GM13977 (cell line): ENCODE results near the gene TMEM215.

Experiments used
- DNase-seq: peaks from one replicate; pipeline ENCODE4 v3.0.0; 2012; ENCODE audit warnings: low spot score
- in situ Hi-C: fragments of 300-500 bp; cut with MboI; formaldehyde crosslinking; loops from one replicate; pipeline ENCODE4 v1.12.0; 2022; ENCODE audit warnings: low sequenced_read_pairs, low pct_unique_long_range_greater_than_20kb, mixed read lengths, inconsistent platforms; ENCODE audit not compliant: unreplicated experiment
- TF ChIP-seq, protein P1 (sequence below): IDR thresholded peaks from 2 replicates; pipeline ENCODE4 v1.5.1; 2012; ENCODE audit warnings: mild to moderate bottlenecking, control low read depth; ENCODE audit not compliant: insufficient read depth; ENCODE audit errors: extremely low read depth, missing control alignments

Gene TMEM215

DNA sequence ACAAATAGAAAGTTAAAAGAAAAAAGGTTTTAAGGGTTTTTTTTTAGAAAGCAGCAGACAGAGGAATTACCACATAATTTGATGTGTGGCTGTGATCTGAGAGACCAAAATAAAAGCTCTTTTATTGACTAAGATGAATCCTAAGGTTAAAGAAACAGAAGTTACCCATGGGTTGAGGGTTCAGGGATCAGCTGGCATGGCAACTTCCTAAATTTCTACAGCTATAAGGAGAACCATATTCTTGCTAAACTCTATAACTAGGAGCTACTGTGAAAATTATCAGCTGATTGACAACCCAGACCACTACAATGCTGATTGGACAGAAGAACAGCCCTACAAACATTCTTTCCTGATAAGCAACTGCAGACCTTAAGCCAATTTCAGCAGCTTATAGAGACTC is 40.2 kb downstream of the TMEM215 start:
- in situ Hi-C loops = no loop called here
- TF ChIP-seq, protein P1, sequence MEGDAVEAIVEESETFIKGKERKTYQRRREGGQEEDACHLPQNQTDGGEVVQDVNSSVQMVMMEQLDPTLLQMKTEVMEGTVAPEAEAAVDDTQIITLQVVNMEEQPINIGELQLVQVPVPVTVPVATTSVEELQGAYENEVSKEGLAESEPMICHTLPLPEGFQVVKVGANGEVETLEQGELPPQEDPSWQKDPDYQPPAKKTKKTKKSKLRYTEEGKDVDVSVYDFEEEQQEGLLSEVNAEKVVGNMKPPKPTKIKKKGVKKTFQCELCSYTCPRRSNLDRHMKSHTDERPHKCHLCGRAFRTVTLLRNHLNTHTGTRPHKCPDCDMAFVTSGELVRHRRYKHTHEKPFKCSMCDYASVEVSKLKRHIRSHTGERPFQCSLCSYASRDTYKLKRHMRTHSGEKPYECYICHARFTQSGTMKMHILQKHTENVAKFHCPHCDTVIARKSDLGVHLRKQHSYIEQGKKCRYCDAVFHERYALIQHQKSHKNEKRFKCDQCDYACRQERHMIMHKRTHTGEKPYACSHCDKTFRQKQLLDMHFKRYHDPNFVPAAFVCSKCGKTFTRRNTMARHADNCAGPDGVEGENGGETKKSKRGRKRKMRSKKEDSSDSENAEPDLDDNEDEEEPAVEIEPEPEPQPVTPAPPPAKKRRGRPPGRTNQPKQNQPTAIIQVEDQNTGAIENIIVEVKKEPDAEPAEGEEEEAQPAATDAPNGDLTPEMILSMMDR = no peak
- no peak for DNase-seq

DNA sequence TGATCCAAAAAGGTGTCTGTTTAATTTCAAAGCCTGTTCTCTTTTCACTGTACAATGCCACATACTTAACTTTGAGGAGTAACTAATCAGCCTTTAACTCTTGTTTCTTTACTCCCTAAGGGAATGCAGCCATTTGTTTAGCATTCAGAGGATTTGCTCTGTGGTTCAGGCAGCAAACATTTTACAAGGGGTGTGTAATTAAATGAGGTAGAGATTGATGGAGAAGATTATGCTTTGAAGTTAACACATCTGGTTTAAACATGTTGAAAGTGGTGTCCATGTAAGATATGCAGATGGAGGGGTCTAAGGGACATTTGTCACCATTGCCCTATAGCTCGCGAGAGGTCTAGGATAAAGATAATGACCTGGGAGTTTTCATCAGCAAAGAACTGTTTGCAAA is 41.9 kb downstream of the TMEM215 start:
- in situ Hi-C loops = no loop called here
- TF ChIP-seq, protein P1 = no peak

DNA sequence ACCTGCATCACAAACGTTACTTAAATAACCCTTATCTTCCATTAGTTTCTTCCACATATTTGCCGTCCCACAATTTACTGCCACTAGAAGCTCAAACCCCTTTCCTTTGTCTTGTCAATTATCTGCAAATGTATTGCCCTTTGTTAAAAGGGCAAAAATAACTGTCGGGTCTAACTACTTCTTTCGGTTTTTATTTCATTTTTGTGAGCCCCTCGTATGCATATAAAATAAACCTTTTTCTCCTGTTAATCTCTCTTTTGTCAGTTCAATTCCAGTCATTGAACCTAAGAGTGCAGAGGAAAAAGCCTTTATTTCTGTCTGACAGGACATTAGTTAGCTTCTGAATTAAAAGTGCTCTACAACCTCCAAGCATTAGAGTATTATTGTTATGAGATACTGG is 45.5 kb downstream of the TMEM215 start:
- in situ Hi-C loops = no loop called here
- no peak for DNase-seq
- TF ChIP-seq, protein P1 = no peak

More for the DNA sequence above, 41.9 kb downstream of the TMEM215 start:
- DNase-seq = no peak

DNA sequence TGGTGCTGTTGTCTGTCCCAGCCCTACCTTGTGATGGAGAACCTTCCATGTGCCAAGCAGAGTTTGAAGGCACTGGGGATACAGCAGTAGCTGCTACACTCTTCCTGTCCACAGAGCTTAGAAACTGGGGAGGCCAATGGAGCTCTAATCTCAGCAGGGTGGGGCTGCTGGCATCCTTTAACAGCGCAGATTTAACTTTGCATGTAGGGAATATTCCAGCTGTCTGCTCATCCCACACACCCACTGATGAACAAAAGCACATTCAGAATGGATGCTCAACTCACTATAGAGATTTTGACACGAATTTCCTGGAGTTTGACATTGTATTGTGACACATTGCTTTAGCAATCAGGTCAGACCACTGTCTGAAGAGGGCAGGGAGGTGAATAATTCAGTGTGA is 49.0 kb downstream of the TMEM215 start:
- in situ Hi-C loops = no loop called here
- TF ChIP-seq, protein P1 = no peak

More for the DNA sequence above, 49.0 kb downstream of the TMEM215 start:
- no peak for DNase-seq
